Measurements from ENCODE around the gene CASR.

Gene CASR

GRCh38 chr3:122257644-122258364 lies 74.3 kb downstream of the CASR start:
- no peak for DNase-seq (ENCODE audit: low spot score)

- DNase-seq (ENCODE audit: low spot score), result peak; percentile 13
These were observed 75.4 kb downstream of the CASR start for GRCh38 chr3:122258757-122259371.

- no peak for DNase-seq (ENCODE audit: low spot score)
These were observed 76.7 kb downstream of the CASR start for GRCh38 chr3:122260206-122260605.

GRCh38 chr3:122263058-122263457 lies 79.6 kb downstream of the CASR start:
- no peak for DNase-seq (ENCODE audit: low spot score)

GRCh38 chr3:122263974-122264588 lies 80.6 kb downstream of the CASR start:
- DNase-seq (ENCODE audit: low spot score), result no peak

GRCh38 chr3:122265957-122266356 lies 82.5 kb downstream of the CASR start:
- DNase-seq (ENCODE audit: low spot score), result no peak

- DNase-seq (ENCODE audit: low spot score), result no peak
These were observed 85.0 kb downstream of the CASR start for GRCh38 chr3:122268257-122269024.

- DNase-seq (ENCODE audit: low spot score), result no peak
These were observed 85.6 kb downstream of the CASR start for GRCh38 chr3:122269045-122269444.

GRCh38 chr3:122271246-122271898 lies 87.9 kb downstream of the CASR start:
- no peak for DNase-seq (ENCODE audit: low spot score)

- no peak for DNase-seq (ENCODE audit: low spot score)
These were observed 89.4 kb downstream of the CASR start for GRCh38 chr3:122272879-122273278.

- DNase-seq (ENCODE audit: low spot score), result no peak
These were observed 90.0 kb downstream of the CASR start for GRCh38 chr3:122273498-122273897.

GRCh38 chr3:122281891-122282290 lies 98.4 kb downstream of the CASR start:
- DNase-seq (ENCODE audit: low spot score), result no peak

GRCh38 chr3:122283796-122284445 lies 100.5 kb downstream of the CASR start:
- DNase-seq (ENCODE audit: low spot score), result no peak

GRCh38 chr3:122284486-122284885 lies 101.0 kb downstream of the CASR start:
- DNase-seq (ENCODE audit: low spot score), result no peak

- DNase-seq (ENCODE audit: low spot score), result no peak
These were observed 110.9 kb downstream of the CASR start for GRCh38 chr3:122294359-122294758.

GRCh38 chr3:122295266-122296062 lies 112.0 kb downstream of the CASR start:
- DNase-seq (ENCODE audit: low spot score), result no peak

- no peak for DNase-seq (ENCODE audit: low spot score)
These were observed 114.8 kb downstream of the CASR start for GRCh38 chr3:122298239-122298638.

GRCh38 chr3:122299215-122299614 lies 115.7 kb downstream of the CASR start:
- DNase-seq (ENCODE audit: low spot score), result no peak

GRCh38 chr3:122299872-122300460 lies 116.5 kb downstream of the CASR start:
- peak; percentile 48 for DNase-seq (ENCODE audit: low spot score)

- DNase-seq (ENCODE audit: low spot score), result no peak
These were observed 117.6 kb downstream of the CASR start for GRCh38 chr3:122301063-122301462.
